ENCODE results near the gene KIF5C.

Gene KIF5C

DNA sequence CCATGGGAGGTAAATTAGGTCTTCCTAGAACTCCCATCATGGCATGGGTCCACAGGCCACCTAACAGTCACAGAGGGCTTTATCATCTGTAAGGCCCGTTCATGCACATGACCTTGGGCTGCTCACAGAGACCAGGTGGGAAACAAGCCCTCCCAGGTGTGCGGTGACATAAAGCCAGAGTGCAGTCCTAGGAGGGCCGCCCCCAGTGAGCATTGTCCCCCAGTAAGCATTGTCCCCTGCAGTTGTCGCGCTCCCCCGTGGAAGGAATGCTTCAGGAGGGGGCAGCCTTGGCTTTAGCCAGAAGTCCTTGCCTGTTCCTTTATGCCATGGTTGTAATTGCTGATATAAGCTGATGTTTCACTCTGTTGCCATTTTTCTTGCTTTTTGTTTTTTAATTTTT is 121.8 kb downstream of the KIF5C start:
- no peak for DNase-seq

GRCh38 chr2:148998165-148998830 is 123.3 kb downstream of the KIF5C start:
- DNase-seq = no peak

DNA sequence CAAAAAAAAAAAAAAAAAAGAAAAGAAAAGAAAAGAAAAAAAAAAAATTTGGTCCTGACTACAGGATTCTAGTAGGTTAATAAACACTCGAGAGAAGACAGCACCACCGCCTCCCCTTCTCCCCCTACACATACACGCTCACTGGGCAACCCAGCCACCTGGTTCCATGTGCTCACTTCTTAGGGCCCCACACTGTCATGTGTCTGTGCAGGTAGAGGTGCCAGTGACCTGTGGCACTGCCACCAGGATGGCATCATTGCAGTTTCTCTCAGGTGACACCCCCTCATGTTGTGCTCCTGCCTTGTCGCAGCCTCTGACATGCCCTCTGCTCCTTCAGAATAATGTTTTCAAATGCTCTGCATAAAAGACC is 123.8 kb downstream of the KIF5C start:
- DNase-seq = no peak

DNA sequence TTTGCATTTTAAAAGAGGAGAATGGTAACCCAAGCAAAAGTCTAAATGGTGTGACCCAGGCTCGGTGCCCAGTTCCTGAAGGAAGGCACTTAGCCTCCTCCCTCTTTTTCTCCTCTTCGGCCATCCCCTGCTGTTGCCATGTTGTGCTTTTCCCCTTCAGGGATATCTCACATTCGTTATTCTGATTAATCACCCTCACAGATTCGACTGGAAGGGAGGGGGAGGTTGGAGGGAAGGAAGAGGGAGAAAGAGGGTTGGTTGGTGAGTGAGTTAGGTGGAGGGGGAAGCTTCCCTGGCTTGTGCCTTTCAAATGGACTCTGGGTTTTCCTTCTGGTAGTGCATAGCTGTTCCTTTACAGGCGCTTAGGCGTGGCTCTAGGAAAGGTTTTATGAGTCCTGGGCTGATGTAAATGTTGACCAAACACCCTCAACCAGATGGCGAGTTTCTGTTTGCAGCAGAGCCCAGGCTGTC is 124.5 kb downstream of the KIF5C start:
- no peak for DNase-seq

DNA sequence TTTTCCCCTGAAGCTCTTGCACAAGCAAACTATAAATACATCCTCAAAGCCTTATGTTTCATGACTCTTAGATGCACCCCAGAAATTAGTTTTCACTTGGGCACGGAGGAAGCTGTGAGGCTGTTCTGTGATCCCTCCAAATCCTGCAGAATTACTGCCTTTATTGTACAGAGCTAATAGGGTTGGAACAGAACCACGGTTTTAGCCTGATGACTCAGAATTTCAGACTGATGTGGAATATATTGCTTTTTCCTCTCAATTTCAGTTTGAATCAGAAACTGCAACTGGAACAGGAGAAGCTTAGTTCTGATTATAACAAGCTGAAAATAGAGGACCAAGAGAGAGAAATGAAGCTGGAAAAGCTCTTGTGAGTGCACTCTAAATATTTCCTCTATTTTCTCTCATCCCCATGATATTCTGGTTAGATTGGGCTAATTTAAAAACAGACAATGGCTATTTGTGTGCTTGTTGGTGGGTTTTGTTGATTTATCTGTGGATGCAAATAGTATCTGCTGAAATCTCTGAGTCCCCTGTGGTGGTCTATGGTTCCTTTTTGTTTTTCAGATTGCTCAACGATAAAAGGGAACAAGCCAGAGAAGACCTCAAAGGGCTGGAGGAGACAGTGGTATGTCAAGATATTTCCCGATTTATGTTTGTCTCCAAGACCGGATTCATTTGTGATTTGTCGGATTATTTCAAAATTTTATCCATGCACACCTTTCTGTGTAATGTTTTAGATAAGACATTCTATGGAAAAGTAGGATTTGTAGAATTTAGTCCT is 125.3 kb downstream of the KIF5C start:
- DNase-seq = no peak

DNA sequence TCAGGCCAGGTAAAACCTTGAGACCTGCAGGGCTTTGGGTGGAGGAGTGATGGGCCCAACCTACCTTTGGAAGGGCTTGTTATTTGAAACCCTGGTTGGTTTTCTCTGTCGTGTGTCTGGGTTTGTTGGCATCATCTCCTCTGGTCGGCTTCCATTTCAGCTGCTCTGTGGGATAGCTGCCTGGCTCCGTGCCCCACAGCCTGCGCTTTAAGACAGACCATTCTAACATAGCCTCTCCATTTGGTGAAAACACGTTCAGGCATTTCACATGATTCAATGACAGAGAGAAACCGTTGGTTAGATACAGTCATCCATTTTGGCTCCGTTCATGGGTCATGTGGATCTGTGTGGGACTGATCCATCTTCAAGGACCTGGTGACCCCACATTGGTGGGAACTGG is 126.5 kb downstream of the KIF5C start:
- no peak for DNase-seq

GRCh38 chr2:149002378-149002890 is 127.4 kb downstream of the KIF5C start:
- no peak for DNase-seq

- DNase-seq = no peak
Measured at GRCh38 chr2:149002891-149003740, 128.1 kb downstream of the KIF5C start.

DNA sequence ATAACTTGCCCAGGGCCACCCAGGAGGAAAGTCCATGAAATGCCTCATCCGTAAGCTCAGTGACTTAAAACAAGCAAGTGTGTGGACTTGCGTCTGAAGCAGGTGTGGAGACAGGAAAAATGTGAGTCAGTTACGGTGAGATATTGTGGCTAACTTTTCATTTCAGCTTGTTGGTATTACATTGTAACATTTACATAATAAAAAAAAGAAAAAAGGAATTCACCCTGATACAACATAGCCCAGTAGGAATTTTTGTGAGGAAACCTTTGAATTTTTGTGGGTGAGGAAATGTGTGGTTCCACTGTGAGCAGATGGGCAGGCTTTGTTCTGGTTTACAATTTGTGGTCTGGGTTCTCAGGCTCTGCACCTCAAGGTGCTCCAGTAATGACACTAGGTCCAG is 129.8 kb downstream of the KIF5C start:
- DNase-seq = no peak

GRCh38 chr2:149005471-149006077 is 130.5 kb downstream of the KIF5C start:
- DNase-seq = no peak

- DNase-seq = no peak
Measured at GRCh38 chr2:149006883-149007543, 132.0 kb downstream of the KIF5C start.

GRCh38 chr2:149008381-149008780 is 133.4 kb downstream of the KIF5C start:
- no peak for DNase-seq

- DNase-seq = no peak
Measured at GRCh38 chr2:149009576-149010461, 134.8 kb downstream of the KIF5C start.

DNA sequence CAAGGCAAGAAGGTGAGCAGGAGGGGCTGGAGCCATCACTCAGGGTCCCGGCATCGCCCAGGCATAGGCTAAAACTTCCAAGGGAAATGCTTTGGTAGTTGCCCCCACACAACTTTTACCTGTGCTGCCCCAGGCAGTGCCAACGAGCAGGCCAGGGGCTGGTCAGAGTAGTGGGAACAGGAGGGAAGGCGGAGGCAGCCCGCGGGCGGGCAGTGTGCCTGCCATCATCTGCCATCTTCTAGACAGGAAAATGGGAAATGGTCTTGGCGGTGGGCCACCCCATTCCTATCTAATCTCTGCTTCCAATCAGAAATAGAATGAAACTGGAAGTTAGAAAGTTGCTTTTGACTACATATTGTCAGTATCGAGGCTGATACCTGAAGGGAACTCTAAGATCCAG is 137.5 kb downstream of the KIF5C start:
- no peak for DNase-seq

- DNase-seq = no peak
Measured at GRCh38 chr2:149015501-149015900, 140.5 kb downstream of the KIF5C start.

DNA sequence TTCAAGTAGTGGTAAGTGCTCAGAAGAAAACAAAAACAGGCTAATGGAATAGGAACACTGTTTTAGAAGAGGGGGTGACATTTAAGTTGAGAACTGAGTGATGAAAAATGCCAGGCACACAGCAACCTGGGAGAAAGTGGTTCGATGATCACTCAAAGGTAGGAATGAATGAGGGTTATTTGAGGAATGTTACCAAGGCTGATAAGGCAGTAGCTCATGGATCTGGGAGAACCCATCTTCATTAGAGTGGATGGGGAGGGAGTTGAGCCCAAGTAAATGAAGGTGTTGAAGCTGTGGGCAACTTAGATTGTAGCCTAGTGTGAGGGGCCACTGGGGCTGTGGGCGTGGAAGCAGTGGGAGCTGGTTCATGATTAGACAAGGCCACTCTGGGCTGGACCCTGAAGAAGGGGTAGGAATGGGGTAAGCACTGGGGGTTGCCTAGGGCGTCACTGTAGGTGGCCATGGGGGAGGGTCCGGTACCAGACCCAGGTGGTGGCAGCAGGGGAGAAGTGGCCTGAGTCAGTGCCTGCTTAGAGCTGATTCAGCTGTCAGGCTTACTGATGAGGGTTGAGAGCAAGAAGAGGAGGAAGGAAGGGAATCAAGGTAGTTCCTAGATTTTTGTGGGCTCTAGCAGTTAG is 141.0 kb downstream of the KIF5C start:
- no peak for DNase-seq

- DNase-seq = peak; percentile 69
Measured at GRCh38 chr2:149017116-149017985, 142.3 kb downstream of the KIF5C start.

DNA sequence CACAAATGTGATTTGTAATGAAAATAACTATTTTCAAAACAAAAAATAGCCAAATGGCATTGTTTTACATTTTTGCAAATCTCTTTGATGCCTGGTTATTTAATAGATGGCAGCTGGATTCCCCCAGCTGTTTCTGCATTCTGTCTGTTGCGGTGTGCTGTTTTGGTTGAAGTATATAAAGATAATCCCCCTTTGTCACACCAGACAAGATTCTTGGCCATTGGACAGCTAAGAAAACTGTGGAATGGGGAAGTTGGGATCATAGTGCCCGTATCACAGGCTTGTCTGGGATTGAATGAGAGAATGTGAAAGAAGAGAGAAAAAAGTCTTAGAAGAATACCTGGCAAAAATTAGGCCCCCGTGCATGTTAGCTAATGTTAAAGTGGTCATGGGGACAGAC is 144.0 kb downstream of the KIF5C start:
- no peak for DNase-seq

DNA sequence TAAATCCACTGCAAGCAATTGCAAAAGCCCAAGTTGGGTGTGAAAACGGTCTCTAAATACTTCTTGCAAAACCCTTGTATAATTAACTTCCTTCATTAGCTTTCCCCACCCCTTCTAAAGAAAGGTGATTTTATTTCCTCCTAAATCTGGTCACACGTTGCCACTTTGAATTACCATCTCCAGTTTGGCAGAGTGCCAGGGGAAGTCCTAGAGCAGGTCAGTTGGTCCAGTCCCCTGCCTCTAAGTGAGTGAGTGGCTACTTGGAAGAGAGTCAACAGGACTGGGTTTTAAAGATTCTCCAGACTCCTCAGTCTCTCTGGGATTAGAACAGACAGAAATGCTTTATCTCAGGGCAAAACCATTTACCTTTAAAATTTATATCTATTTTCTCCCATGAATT is 144.7 kb downstream of the KIF5C start:
- DNase-seq = no peak

GRCh38 chr2:149020432-149020851 is 145.4 kb downstream of the KIF5C start:
- DNase-seq = no peak

Measured in CD4-positive, alpha-beta T cell treated with Interleukin-17A for 1 hour (primary cell).